SU-DHL-6 (cell line): Measurements from ENCODE around the gene ACOX1.

Experiments used
- CTCF ChIP-seq: fragments of 200-600 bp; sonication (generic); IDR thresholded peaks from one replicate; pipeline ENCODE4 v1.5.1; 2017; ENCODE audit warnings: antibody characterized with exemption, mild to moderate bottlenecking, low read length, moderate library complexity; ENCODE audit not compliant: insufficient read depth, poor library complexity, severe bottlenecking
- EZH2phosphoT487 ChIP-seq: fragments of 200-600 bp; sonication (generic), shearing (Covaris generic); conservative IDR thresholded peaks from 2 replicates; pipeline ENCODE4 v1.6.1; 2018; ENCODE audit warnings: mild to moderate bottlenecking, antibody characterized with exemption, low read length, moderate library complexity, mixed read lengths

GRCh38 chr17:75899767-75900468 is 79.0 kb downstream of the ACOX1 start:
- TF ChIP-seq CTCF (no peak), EZH2phosphoT487 (no peak)
